Measurements from ENCODE around the gene COX10.
"Not testable (repeated sequence)": the region's sequence is repeated elsewhere in the genome, so short reads cannot be mapped to it uniquely, and the experiment has no call there.

The COX10 gene

DNA sequence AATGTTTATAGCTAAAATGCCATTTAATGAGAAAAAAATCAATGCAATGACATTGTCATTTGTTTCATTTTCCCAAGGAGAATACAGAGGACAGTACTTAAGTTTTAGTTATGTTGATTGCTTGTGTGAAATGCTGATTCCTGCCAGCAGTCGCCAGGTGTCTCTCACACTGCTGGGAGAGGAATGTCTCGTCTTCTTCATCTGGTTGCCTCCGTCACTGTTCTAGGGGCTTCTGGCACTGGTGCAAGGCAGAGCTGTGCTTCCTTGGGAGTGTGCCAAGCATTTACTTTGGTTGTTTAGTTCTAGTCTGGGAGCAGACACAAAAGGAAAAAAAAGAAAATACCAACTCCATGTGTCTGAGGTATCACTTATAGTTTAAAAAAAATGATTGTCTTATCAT is 107.7 kb downstream of the COX10 start:
- not testable (repeated sequence) for DNase-seq

DNA sequence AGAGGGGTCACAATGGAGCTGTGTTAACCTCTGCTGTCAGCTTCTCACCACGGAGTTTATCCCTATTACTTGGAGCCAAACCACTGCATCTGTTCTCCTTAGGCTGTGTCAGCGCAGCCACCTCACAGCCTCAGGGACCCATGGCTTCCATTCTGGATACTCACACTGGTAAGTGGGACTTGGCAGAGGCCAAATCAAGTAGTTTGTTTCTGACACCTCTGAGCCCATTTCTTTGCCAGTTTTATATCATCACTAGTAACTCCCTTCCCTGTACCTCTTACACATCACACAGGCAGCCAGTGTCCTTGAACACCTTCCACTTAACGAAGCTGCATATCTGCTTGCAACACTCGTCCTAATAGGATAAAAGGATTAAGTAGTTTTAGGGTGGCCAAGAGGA is 108.5 kb downstream of the COX10 start:
- DNase-seq = not testable (repeated sequence)

DNA sequence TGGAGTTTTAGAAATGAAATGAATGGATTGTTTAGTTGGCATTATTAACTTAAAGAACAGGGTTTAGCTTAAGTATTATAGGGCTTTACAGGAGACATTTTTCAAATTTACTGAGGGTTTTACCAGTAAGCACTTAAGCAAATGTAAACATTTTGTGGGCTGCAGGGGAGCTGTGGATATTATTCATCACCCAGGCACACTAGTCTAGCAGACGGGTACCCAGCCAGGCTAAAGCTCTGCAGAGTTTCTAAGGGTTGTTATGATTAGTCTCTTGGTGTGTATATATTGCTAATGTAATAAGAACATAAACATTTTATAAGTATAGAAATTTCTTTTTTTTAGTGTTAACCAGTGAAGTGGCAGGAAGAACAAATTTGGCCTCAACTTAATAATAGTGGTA is 110.6 kb downstream of the COX10 start:
- DNase-seq = not testable (repeated sequence)

DNA sequence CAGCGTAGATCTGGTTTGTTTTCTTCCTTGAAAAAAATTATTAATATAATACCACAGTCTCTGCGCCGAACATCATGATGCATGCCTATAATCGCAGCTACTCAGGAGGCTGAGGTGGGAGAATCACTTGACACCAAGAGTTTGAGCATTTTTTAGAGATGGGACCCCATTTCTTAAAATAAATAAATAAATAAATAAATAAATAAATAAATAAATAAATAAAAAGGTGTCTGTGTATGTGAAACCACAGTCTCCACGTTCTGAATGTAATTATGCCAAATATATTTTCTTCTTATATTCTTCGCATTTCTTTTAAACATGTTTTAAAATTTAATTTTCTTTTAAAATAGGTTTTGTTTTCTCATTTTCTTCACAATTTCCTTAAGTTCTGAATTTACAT is 112.8 kb downstream of the COX10 start:
- not testable (repeated sequence) for DNase-seq

DNA sequence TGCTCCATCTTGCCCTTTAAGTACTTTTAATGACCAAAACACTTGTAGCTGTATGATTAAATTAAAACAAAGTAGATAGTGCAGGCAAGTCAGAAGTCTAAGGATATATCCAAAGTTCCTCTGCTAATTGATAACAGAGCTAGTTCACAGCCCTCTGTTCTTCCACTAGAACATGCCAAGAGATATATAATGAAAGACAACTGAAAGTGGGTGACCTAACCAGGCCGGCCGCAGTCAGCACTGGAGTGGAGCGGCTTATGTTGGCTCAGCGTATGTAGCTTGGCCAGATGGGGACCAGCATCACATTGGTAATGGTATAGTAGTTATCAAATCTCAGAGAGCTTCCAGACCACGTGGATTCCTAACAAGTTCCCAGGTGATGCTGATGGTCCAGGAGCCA is 115.2 kb downstream of the COX10 start:
- not testable (repeated sequence) for DNase-seq

DNA sequence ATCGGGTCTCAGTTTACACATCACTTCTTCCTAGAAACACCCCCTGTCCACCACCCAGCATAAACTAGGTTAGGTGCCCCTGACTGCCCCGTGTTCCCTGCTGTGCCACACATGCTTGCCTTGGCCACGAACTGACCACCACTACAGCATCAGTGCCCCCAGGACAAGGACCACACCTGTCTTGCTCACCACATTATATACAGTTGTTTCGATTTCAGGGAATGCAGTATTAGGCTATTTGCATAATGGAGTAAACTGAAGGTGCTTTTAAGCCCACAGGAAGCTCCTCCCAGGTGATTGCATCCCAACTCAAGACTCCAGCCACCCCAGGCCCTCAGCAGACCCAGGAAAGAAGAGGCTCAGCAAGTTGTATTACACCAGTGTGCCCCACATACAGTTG is 117.1 kb downstream of the COX10 start:
- not testable (repeated sequence) for DNase-seq

DNA sequence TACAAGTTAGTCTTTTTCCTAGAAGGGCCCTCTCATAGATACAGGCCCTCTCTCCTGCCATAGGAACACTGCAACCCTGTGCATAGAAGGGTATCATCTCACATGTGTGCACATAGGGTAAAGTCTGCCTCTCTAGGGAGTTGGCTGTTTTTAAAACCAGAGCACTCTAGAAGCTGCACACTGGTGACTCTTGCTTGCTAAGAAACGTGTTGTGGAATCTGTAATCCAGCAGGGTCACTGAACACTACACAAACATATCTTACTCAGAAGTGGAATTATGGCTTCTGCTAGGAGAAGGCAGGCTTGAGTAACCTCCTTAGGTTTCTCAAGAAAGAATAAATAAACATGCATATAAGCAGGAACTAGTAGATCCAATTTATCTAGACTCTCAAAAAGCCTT is 121.5 kb downstream of the COX10 start:
- not testable (repeated sequence) for DNase-seq

DNA sequence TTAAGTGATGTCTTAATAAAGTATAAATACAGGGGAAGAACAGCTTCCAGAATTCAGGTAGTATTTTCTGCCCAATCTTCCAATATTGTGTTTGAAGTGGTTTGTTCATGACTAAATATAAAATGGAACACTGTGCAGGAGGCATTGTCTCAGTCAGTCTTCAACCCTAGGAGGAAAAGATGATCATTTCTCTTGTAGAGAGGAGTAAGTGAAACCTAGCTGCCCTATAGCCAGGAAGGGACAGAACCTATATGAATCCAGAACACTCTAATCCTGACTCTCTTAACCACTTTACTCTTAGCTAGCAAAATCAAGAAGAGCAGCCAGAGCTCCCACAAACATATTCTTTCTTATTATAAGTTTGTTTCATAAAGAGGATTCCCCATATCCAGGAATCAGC is 122.2 kb downstream of the COX10 start:
- not testable (repeated sequence) for DNase-seq

DNA sequence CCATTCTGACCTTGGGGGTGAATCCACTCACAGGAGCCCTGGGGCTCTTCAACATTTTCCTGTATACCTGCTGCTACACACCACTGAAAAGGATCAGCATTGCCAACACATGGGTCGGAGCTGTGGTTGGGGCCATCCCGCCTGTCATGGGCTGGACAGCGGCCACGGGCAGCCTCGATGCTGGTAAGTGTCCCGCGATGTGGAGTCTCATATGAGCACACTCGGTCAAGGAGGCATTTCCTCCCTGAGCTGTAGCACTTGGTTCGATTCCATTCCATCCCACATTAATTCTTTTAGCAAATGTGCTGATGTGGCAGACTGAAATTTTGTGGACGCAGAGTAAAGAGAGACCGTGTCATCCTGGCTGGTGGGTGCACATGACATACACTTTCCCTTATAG is 122.7 kb downstream of the COX10 start:
- not testable (repeated sequence) for DNase-seq

DNA sequence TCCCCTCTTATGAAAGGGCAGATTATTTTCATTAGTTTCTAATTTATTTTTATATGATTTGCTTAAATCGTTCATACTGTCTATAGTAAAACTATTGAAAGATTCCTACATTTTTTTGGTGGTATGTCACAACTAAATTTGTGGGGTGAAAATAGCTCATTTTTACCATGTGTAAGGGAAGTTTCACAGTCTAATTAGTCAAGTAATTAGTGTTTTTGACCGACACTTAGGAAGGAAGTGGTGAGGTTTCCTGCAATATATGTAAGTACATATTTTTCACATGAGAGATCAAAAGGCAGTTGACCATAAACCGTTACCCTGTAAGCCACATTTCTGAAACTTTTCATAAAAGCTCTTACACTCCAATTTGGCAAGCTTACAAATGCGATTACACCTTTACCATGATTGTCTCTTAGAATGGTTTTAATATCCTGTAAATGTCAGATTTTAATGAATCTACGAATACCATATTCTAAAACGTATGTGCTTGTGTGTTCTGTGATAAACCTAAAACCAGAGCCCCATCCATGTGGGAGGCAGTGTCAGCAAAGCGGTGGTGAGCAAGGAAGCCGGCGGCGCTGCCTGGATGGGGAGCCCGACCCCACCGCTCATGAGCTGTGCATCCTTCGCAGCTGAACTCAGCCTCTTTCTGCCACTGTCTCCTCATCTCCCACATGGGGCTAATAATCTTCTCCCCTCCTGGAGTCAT is 123.5 kb downstream of the COX10 start:
- DNase-seq = not testable (repeated sequence)

DNA sequence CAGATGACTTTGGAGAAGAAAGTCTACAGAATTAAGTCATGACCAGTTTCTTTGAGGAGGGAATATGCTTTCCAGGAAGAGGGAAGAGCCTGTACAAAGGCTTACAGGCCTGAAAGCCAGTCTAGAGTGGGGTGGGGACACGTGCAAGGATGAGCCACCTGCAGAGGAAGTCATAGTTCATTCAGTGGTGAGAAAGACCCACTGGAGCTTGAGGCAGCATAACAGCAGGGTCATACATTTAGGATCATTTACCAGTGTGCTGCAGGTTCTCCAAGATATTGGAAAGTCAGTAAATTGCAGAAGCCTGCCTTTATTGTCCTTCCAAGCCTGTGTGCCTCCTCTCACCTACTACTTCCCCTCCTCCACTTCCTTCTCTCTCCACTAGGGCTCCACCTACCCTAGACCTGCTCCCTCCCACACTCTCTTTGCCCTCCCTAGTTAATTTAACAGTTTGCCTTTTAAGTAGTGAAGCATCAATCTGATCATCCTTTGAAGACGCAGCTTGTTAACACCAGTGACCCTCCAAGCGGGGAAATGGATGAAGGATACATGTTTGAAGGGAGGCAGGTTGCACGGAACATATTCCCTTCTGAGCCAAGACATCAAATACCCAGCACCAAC is 127.2 kb downstream of the COX10 start:
- DNase-seq = no peak

DNA sequence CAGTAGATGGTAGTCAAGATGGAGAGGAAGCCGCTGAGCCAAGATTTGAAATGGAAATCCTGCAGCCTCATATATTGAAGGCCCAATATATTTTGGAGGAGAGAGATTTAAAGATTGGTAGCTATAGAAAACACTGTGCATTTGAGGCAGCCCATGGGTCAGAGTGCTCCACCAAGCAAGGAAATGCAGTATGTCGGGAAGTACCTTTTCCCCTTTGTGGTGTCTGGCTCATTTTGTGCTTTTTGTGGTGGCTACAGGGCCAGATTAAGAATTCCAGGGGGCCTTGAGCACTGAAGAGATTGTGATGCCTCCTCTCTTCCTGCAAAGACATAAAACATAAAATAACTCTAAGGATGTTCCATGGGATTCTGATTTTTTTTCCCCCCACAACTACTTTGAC is 127.8 kb downstream of the COX10 start:
- DNase-seq = no peak

DNA sequence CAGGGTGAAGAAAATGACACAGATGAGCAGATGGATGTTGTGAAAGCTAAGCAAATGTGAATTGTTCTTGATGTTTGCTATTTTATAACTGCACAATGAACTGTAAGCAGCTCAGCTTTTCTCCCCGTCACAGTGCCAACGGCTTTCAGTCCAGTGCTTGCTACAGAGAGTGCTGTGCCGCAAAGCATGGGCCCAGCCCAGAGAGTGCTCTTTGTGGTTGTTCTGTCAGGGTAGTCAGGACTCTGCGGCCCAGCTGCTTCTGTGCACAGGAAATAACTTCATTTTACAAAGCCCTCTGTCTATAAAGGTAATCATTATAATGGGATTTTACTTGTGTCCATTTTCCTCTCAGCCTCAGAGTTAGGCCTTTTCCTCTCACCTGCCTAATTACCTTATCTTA is 128.3 kb downstream of the COX10 start:
- DNase-seq = no peak

DNA sequence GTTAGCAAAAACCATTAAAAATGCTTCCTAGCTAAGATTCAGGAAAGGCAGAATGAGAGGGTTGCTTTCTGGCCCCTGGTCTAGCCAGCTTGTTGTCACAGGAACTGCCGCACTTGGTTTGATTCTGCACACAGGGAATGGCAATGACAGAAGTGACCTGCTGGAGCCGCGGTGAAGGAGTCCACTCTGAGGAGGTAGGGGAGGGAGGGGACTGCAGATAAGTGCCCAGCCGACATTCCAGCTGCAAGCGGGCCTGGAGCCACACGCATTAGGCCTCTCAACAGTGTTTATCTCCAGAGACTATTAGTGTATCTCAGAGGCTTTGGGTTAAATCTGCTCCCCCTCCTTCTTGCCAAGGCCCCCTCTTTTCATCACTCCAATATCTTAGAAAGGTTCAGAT is 128.7 kb downstream of the COX10 start:
- DNase-seq = no peak

DNA sequence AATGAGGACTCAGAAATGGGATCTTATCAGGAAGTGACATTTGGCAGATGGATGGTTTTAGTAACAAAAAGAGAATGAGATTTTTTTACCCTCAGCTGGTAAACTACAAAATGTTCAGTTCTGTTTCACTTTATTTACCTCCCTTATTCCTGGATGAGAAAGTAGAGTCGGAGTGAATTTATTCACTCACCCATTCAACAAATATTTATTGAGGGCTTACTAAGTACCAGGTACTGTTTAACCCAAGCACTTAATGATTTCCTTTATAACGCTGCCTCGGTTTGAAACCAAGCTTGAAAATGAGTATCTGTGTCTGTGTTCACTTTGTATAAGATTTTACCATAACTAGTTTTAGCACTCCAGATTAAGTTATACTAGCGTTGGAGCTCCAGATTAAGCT is 129.3 kb downstream of the COX10 start:
- no peak for DNase-seq

DNA sequence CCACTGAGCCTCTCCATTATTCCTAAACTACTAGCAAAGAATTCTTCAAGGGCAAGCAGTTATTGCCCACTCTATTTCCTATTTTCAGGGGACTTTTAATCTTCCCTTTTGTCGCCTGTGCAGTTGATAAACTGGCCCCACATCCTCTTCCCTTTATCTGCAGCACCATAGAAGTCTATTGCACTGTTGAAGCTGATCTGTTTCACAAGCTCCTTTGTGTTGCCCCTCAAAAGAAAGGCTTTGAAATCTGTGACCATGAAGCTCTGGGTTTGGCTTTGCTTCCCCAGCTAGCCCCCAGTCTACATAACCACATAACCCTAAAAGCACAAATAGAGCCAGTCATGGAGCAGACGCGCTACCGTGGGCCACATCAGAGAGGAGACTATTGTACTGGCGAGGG is 130.3 kb downstream of the COX10 start:
- no peak for DNase-seq

DNA sequence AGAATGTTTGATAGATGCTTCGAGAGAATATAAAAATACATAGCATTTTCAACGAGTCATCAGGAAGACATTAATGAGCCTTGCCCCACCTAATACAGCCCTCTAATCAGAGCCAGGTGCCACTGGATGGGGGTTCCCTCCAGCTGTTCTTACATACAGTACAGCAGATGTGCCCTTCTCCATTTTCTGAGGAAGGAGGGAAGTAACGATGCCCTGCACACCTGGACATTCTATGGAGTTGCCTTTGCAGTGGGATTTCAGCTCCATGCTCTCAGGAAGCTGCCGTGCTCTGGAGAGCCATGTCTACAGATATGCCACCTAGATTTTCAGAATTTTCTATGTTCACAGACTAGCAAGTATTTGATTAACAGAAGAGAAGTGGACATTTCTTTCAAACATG is 131.1 kb downstream of the COX10 start:
- DNase-seq = no peak

DNA sequence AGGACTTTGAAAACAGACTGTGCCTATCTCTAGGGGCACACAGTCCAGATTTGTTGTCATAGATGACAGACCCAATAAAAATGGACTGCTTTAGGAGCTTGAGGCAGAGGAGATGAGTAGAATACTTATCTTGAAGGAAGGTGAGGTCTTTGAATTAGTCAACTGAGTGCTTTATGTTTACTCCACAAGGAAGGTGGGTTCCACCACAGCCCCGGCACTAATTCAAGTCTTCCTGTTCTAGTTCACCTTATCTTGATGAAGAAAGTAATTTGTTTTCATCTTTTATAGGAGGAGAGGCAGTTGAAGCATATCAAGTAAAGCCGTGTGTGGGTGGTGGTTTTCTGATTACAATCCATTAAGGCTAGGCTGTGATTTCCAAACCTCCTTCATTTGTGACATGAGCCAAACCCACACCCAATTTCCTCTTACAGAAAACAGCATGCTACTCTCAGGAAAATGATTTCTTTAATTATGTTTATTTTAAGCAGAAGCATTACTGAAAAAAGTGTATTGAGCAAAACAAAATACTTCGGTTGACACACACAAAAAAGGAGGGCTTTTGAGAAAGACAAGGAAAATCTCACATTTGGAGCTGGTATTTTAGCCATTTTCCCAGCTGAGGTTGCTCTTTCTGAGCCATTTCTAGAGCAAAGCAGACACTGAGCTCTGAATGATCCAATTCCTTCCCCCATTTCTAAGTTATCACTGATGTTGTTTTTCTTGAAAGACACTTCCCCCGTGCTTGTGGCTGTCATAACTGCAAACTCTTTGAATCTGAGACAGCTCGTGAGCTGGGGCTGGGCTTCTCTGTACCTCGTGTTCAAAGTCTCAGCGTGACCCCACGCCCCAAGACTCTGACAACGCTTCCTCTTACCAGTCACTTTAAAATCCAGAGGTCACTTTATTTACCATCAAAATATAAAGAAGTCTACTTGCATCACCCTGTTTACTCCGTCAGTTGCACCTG is 132.0 kb downstream of the COX10 start:
- no peak for DNase-seq

DNA sequence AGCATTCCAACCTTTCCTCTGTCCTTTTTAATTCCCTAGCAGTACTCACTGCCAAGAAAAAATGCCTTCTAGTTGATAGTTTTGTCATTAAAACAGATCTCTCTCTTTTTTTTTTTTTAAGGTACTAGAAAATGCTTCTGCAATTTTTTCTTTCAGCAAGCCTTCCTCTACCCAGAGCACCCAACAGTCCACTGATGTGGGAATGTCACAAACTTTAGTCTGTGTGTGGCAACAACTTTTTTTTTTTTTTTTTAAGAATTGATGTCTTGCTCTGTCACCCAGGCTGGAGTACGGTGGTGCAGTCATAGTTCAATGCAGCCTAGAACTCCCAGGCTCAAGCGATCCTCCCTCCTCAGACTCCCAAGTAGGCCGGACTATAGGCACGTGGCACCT is 132.7 kb downstream of the COX10 start:
- DNase-seq = no peak

DNA sequence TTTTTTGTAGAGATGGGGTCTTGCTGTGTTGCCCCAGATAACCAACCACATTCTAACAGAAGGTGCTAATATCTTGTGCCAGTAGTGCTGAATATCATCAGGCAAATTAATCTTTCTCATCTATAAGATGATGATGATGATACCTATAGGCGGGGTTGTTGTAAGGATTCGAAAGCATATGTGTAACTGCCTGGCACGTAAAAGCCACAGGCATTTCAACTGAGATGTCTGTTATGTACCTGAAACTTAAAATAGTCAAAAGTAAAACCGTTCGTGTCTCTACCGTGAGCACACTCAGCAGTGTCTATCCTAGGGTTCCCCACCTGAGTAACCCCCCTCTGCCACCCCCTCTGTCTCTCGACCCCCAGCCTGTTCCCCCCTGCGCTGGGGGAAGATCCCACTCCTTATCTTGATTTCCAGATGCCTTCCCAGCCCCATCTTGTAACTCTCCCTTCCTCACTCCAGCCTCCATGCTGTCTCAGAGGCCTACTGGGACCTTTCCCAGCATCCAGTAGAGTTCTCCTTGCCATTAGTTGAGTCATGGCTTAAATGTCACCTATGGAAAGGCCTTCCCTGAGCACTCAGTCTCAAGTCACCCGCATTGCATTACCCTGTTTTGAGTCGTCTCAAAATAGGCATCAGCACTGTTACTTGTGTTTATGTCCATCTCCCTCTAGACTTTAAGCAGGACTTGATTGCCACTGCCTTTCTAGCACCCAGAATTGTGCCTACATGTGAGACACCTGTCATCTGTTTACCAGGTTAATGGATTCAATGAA is 133.3 kb downstream of the COX10 start:
- DNase-seq = no peak

DNA sequence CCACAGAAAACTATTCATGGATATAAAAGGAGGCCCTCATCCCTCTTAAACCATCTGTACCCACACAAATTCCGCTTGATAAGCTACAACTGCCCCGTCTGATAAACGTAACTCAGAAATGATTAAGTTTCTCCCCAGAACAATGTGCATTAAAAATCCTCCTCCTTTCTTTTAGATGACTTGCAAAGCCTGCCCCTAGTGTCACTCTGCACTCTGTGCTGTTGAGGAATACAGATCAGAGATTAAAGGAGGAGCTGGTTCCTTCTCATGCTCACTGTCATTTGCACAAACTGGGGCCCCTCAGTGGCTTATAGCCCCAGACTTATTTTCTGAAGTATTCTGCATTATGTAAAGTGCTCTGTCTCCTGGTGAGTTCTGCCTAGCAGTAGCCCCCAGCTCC is 134.1 kb downstream of the COX10 start:
- DNase-seq = no peak
